ENCODE results near the gene AGBL1.

AGBL1 gene

GRCh38 chr15:86855307-86856291 is 775.9 kb downstream of the AGBL1 start:
- TF ChIP-seq CTCF (IDR thresholded peaks at IDR 0.05; ENCODE audit: control extremely low read depth, extremely low read depth, low read depth, missing control alignments): no peak
- CTCF ChIA-PET: no interaction called here
- DNase-seq (ENCODE audit: extremely low spot score): no peak
- POLR2A ChIA-PET: no interaction called here

- CTCF ChIA-PET: no interaction called here
- TF ChIP-seq CTCF (IDR thresholded peaks at IDR 0.05; ENCODE audit: control extremely low read depth, extremely low read depth, low read depth, missing control alignments): no peak
- POLR2A ChIA-PET: no interaction called here
- DNase-seq (ENCODE audit: extremely low spot score): no peak
These were observed 778.0 kb downstream of the AGBL1 start for GRCh38 chr15:86857701-86858100.

GRCh38 chr15:86863226-86863915 is 783.7 kb downstream of the AGBL1 start:
- ChIA-PET CTCF (no interaction called here), POLR2A (no interaction called here)
- no peak for TF ChIP-seq CTCF (IDR thresholded peaks at IDR 0.05; ENCODE audit: control extremely low read depth, extremely low read depth, low read depth, missing control alignments)
- DNase-seq (ENCODE audit: extremely low spot score): no peak

GRCh38 chr15:86865920-86866319 is 786.2 kb downstream of the AGBL1 start:
- CTCF ChIA-PET: no interaction called here
- TF ChIP-seq CTCF (IDR thresholded peaks at IDR 0.05; ENCODE audit: control extremely low read depth, extremely low read depth, low read depth, missing control alignments): no peak
- no peak for DNase-seq (ENCODE audit: extremely low spot score)
- POLR2A ChIA-PET: no interaction called here

GRCh38 chr15:86870846-86871245 is 791.2 kb downstream of the AGBL1 start:
- POLR2A ChIA-PET: no interaction called here
- DNase-seq (ENCODE audit: extremely low spot score): no peak
- CTCF ChIA-PET: interaction anchor here (1.4 kb wide), 1 partner anchor 9 kb away, joined by 3 read pairs; no protein-coding TSS in a partner anchor
- no peak for TF ChIP-seq CTCF (IDR thresholded peaks at IDR 0.05; ENCODE audit: control extremely low read depth, extremely low read depth, low read depth, missing control alignments)

GRCh38 chr15:86871964-86872363 is 792.3 kb downstream of the AGBL1 start:
- no peak for TF ChIP-seq CTCF (IDR thresholded peaks at IDR 0.05; ENCODE audit: control extremely low read depth, extremely low read depth, low read depth, missing control alignments)
- POLR2A ChIA-PET: no interaction called here
- CTCF ChIA-PET: no interaction called here
- DNase-seq (ENCODE audit: extremely low spot score): no peak

All from GM10248 (cell line).